Chondrocyte (in vitro differentiated cells): ENCODE data around the gene PLXNC1. TPM values are rescaled to one million over a fixed set of nuclear protein-coding genes. Genes with fewer than 3 reads are reported as not detected.

ENCODE experiments used
- DNase-seq: peaks from one replicate; pipeline ENCODE4 v3.0.0; 2021; ENCODE audit warnings: mixed read lengths, low spot score
- H3K27ac Mint-ChIP-seq: one replicate; pipeline ENCODE4 v1.8.0; 2021; ENCODE audit warnings: mild to moderate bottlenecking, moderate library complexity, mixed read lengths; ENCODE audit not compliant: unreplicated experiment
- H3K27me3 Mint-ChIP-seq: 2 replicates; pipeline ENCODE4 v1.8.0; 2021; ENCODE audit warnings: low read depth, mixed read lengths
- H3K36me3 Mint-ChIP-seq: 2 replicates; pipeline ENCODE4 v1.8.0; 2021; ENCODE audit warnings: low read depth, mixed read lengths
- H3K4me1 Mint-ChIP-seq: 2 replicates; pipeline ENCODE4 v1.8.0; 2021; ENCODE audit warnings: low read depth, mild to moderate bottlenecking, mixed read lengths
- H3K4me3 Mint-ChIP-seq: one replicate; pipeline ENCODE4 v1.8.0; 2021; ENCODE audit warnings: mild to moderate bottlenecking, moderate library complexity, mixed read lengths; ENCODE audit not compliant: unreplicated experiment
- H3K9me3 Mint-ChIP-seq: 2 replicates; pipeline ENCODE4 v1.8.0; 2021; ENCODE audit warnings: low read depth, mixed read lengths
- total RNA-seq: library from RNA; stranded (reverse); gene quantifications from 3 replicates; pipeline ENCODE4 v1.2.1, GENCODE V29; 2021
- TF ChIP-seq, protein P1 (sequence below): fragments of 200-600 bp; sonication (generic); IDR thresholded peaks from 2 replicates; pipeline ENCODE4 v1.5.0; 2021; ENCODE audit warnings: antibody characterized with exemption, mild to moderate bottlenecking, moderate library complexity

Gene PLXNC1
- total RNA-seq, 1 donor from 2014 or later = 0.67 TPM

DNA sequence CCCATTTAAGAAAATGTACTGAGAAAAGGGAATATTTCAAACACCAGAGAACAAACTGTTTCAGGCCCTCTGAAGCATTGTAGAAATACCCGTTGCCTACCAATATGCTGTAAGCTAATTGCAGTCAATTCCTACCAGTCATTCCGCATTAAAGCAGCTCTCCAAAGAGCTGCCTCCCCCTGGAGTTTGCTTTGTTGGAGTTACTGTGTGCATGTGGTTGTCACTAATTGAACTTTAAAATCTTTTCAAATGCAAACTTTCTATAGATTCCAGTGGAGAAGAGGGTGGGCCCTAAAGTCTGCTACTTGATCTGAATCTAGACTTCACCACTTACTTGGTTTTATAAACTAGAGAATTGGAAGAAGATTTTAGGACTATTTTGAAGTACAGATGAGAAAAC is 112.7 kb downstream of the PLXNC1 start:
- no peaks in the 10 kb centered on the region for H3K9me3 Mint-ChIP-seq
- H3K27me3 Mint-ChIP-seq = no peaks in the 10 kb centered on the region
- H3K36me3 Mint-ChIP-seq = no peaks in the 10 kb centered on the region
- TF ChIP-seq, protein P1, sequence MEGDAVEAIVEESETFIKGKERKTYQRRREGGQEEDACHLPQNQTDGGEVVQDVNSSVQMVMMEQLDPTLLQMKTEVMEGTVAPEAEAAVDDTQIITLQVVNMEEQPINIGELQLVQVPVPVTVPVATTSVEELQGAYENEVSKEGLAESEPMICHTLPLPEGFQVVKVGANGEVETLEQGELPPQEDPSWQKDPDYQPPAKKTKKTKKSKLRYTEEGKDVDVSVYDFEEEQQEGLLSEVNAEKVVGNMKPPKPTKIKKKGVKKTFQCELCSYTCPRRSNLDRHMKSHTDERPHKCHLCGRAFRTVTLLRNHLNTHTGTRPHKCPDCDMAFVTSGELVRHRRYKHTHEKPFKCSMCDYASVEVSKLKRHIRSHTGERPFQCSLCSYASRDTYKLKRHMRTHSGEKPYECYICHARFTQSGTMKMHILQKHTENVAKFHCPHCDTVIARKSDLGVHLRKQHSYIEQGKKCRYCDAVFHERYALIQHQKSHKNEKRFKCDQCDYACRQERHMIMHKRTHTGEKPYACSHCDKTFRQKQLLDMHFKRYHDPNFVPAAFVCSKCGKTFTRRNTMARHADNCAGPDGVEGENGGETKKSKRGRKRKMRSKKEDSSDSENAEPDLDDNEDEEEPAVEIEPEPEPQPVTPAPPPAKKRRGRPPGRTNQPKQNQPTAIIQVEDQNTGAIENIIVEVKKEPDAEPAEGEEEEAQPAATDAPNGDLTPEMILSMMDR = no peak
- H3K4me3 Mint-ChIP-seq = no peak overlapping the region
- peaks cover 35% of the 10 kb centered on the region for H3K4me1 Mint-ChIP-seq
- H3K27ac Mint-ChIP-seq = no peak overlapping the region
- no peak for DNase-seq

DNA sequence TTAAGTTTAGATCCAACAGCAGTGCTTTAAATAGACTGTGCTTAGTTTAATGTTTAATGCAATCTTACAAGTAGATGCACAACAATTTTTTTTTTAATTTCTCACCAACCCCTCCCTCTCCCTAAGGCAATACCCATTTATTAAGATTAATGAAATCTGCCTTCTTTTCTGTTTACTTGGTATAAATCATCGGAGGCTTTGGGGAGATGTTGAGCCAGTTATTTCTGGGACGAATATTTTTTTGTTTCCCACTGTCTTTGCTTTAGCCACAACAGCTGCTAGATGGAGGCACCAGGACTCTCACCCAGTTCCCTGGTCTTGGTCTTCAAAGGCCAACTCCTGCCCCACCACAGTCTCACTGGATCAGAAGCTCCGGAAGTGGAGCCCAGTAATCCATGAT is 113.4 kb downstream of the PLXNC1 start:
- peak overlapping the region; percentile 67 for H3K4me3 Mint-ChIP-seq
- no peaks in the 10 kb centered on the region for H3K9me3 Mint-ChIP-seq
- peak overlapping the region; percentile 90 for H3K27ac Mint-ChIP-seq

DNA sequence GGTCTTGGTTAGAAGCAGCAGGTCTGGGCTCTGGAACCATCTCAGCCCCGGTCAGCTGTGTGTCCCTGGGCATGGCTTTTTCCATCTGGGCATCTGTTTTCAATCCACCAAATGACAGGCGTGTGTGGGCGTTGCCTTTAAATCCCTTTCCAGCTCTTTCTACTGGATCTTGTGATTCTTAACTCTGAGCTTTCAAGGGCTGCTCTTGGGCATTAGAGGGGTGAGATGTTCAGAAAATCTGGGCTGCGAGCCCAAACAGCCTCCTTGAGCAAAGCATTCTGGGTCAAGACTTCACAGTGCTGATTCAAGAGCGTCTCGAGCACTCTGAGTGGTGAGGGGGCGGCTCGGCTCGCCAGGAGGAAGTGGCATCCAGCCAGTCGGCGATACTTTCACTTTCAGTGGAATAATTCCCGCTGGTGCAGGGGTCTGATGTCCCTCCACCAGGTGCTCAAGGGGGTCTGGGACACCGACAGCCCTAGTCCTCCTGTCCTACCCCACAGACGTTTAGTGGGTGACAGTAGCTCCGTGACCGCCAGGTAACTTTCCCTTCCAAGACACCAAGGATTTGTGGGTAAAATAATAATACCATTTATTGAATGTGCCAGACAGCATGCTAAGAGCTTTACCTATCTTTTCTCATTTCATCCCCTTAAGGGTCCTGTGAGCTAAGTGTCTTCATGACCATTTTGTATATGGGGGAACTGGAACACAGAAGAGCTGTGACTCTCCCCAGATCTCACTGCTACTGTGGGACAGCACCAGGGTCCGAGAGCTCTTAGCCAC is 114.0 kb downstream of the PLXNC1 start:
- Mint-ChIP-seq H3K27me3 (no peaks in the 10 kb centered on the region), H3K4me1 (peaks cover 45% of the 10 kb centered on the region), H3K36me3 (no peaks in the 10 kb centered on the region), H3K27ac (peak overlapping the region; percentile 90), H3K9me3 (no peaks in the 10 kb centered on the region), H3K4me3 (peak overlapping the region; percentile 67)
- TF ChIP-seq, protein P1 = no peak
- no peak for DNase-seq

More for the DNA sequence above, 113.4 kb downstream of the PLXNC1 start:
- peaks cover 39% of the 10 kb centered on the region for H3K4me1 Mint-ChIP-seq
- TF ChIP-seq, protein P1 = no peak
- no peak for DNase-seq
- H3K27me3 Mint-ChIP-seq = no peaks in the 10 kb centered on the region
- no peaks in the 10 kb centered on the region for H3K36me3 Mint-ChIP-seq

DNA sequence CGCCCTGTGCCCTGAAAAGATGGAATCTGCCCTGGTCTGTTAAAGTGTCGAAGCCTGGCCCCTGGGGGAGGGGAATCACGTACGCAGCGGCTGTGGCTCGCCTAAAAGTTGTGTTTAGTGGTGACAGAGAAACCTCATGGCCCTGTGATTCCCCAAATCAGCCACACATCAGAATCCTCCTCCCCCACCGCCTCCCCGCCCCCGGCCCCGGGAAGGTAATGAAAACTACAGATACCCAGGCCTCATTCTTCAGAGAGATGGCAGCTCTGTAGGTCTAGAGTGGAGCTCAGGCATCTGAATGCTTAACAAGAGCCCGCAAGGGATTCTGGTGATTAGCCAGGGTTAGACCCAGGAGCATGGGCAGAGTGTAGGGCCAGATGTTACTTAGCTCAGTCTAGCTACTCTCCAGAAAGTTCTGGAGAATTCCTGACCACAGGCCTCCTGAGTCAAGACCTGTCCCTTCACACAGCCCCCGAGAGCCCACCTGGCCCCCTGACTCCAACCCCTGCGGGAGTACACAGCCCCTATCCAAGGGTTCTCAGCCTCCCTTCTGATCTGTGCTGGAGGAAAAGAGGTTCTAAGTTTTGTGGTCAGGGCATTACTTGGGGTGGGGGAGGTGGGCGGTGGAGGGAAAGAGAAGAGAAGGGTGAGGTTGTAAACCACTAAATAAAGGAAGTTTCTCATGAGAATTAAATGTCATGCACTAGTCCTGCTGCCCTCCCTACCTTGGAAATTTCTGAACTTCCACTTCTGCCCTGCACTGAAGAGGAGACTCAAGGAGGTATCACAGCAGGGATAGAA is 114.8 kb downstream of the PLXNC1 start:
- H3K27ac Mint-ChIP-seq = peak overlapping the region; percentile 90
- peak overlapping the region; percentile 67 for H3K4me3 Mint-ChIP-seq
- peaks cover 53% of the 10 kb centered on the region for H3K4me1 Mint-ChIP-seq
- no peaks in the 10 kb centered on the region for H3K27me3 Mint-ChIP-seq
- no peaks in the 10 kb centered on the region for H3K36me3 Mint-ChIP-seq
- no peaks in the 10 kb centered on the region for H3K9me3 Mint-ChIP-seq
- DNase-seq = no peak
- TF ChIP-seq, protein P1 = no peak

DNA sequence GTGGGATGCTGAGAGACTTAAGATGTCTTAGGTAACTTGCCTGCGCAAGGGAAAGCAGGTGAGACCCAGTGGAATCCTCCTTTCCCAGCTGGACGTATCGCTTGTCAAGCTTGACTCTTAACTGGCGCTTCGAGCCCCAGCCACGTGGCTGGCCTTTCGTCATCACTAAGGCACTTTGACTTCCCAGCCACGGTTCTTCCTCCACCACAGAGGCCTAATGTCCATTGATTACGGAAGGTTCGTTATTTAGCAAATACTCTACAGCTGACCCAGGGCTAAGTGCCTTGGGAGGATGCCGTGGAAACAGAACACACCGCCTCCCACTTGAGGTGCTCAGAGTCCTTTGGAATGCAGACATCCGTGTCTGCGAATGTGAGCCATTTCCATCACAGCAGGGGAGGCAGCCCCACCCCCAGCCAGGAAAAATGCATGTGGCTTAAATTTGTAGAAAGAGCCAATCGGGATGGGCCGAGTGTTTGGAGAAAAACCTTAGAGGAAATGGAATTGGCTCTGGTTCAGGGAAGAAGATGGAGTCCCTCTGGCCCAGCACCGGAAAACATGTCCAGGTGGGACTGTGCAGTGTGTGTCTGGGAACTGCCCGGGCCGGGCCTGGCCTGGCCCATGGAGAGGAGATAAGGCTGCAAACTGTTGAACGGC is 115.7 kb downstream of the PLXNC1 start:
- H3K4me3 Mint-ChIP-seq = no peak overlapping the region

More for the DNA sequence above, 115.7 kb downstream of the PLXNC1 start:
- Mint-ChIP-seq H3K36me3 (no peaks in the 10 kb centered on the region), H3K4me1 (peaks cover 55% of the 10 kb centered on the region), H3K9me3 (no peaks in the 10 kb centered on the region), H3K27me3 (no peaks in the 10 kb centered on the region), H3K27ac (peak overlapping the region; percentile 69)
- TF ChIP-seq, protein P1 = no peak
- DNase-seq = no peak
